H1 (cell line): ENCODE data around the gene TAOK2. TPM values are rescaled to one million over a fixed set of nuclear protein-coding genes. Genes with fewer than 3 reads are reported as not detected.
A peak's percentile ranks its signal among the peaks of the same experiment; 100 is the strongest.

Experiments used
- CTCF ChIA-PET: fragments of 300-600 bp; sonication (Branson Sonifier 250); formaldehyde crosslinking; loops from one replicate; lab custom pipeline; 2021; ENCODE audit not compliant: partially characterized antibody; lab: Charles Lee
- POLR2A ChIA-PET: fragments of 300-600 bp; sonication (Branson Sonifier 250); formaldehyde crosslinking; loops from one replicate; lab custom pipeline; 2021; ENCODE audit warnings: inconsistent platforms; ENCODE audit not compliant: partially characterized antibody; lab: Charles Lee
- DNase-seq, 2 experiments: peaks; one replicate each; pipeline versions ENCODE4 v3.0.0 to v3.0.0-alpha.2; 2010 to 2022; ENCODE audit warnings: low spot score in 2 of 2, low read depth in 1 of 2, mixed read lengths in 1 of 2
- FAIRE-seq: peaks from 2 replicates; lab custom pipeline; 2011; peaks lifted over from hg19 to GRCh38; lab: Jason Lieb, UNC
- H2AFZ ChIP-seq: 2 replicates; pipeline ENCODE4 v1.8.1; 2012; ENCODE audit warnings: low read length, inconsistent platforms
- H2AK5ac ChIP-seq: 2 replicates; pipeline ENCODE4 v1.6.1; 2013; ENCODE audit warnings: low read depth, low read length
- H2BK120ac ChIP-seq: replicated peaks from 2 replicates; pipeline ENCODE3; 2013; ENCODE audit warnings: low read depth, low read length, inconsistent platforms
- H2BK12ac ChIP-seq: 2 replicates; pipeline ENCODE4 v1.6.1; 2013; ENCODE audit warnings: low read depth, low read length
- H2BK15ac ChIP-seq: 2 replicates; pipeline ENCODE4 v1.6.1; 2013; ENCODE audit warnings: low read length
- H2BK20ac ChIP-seq: 2 replicates; pipeline ENCODE4 v1.6.1; 2013; ENCODE audit warnings: low read length
- H2BK5ac ChIP-seq: 2 replicates; pipeline ENCODE4 v1.6.1; 2013; ENCODE audit warnings: low read depth, low read length
- H3K14ac ChIP-seq: 2 replicates; pipeline ENCODE4 v1.6.1; 2013; ENCODE audit warnings: inconsistent platforms; ENCODE audit not compliant: insufficient read length
- H3K18ac ChIP-seq: 2 replicates; pipeline ENCODE4 v1.6.1; 2013; ENCODE audit warnings: low read length; ENCODE audit errors: extremely low read depth
- H3K23ac ChIP-seq: 2 replicates; pipeline ENCODE4 v1.6.1; 2013; ENCODE audit warnings: inconsistent platforms; ENCODE audit not compliant: insufficient read length
- H3K23me2 ChIP-seq: 2 replicates; pipeline ENCODE4 v1.6.1; 2013; ENCODE audit warnings: low read depth, low read length
- H3K27ac ChIP-seq: 2 replicates; pipeline ENCODE4 v1.6.1; 2011; ENCODE audit warnings: low read depth, low read length, inconsistent platforms
- H3K27me3 ChIP-seq, 4 experiments: replicated peaks in 1 of 4; 1 replicate in 1 of 4; 2 replicates in 3 of 4; pipeline versions ENCODE4 v1.6.1 to v1.8.1; 2011 to 2013; ENCODE audit warnings: low read length in 3 of 4, mild to moderate bottlenecking in 3 of 4, inconsistent platforms in 2 of 4, mixed read lengths in 2 of 4, moderate library complexity in 1 of 4; ENCODE audit not compliant: control insufficient read depth in 3 of 4, insufficient read depth in 3 of 4; ENCODE audit errors: extremely low read depth in 1 of 4
- H3K36me3 ChIP-seq, 4 experiments: 2 replicates each; pipeline versions ENCODE4 v1.6.1 to v1.8.1; 2011 to 2013; ENCODE audit warnings: mild to moderate bottlenecking in 4 of 4, low read length in 3 of 4, moderate library complexity in 2 of 4, control low read depth in 1 of 4, inconsistent platforms in 1 of 4; ENCODE audit not compliant: insufficient read depth in 4 of 4, control insufficient read depth in 2 of 4
- H3K4ac ChIP-seq: replicated peaks from 2 replicates; pipeline ENCODE3; 2013; ENCODE audit warnings: low read length, low read depth, mixed read lengths, inconsistent platforms; ENCODE audit not compliant: insufficient read length
- H3K4me1 ChIP-seq, 4 experiments: replicated peaks in 1 of 4; 1 replicate in 1 of 4; 2 replicates in 3 of 4; pipeline versions ENCODE4 v1.6.1 to v1.8.1; 2011 to 2013; ENCODE audit warnings: low read length in 3 of 4, inconsistent platforms in 2 of 4, mixed read lengths in 1 of 4; ENCODE audit not compliant: insufficient read depth in 4 of 4, control insufficient read depth in 3 of 4
- H3K4me2 ChIP-seq, 2 experiments: 2 replicates each; pipeline versions ENCODE4 v1.6.1 to v1.8.1; 2011 to 2013; ENCODE audit warnings: low read depth in 2 of 2, low read length in 2 of 2, control low read depth in 1 of 2, inconsistent platforms in 1 of 2, mild to moderate bottlenecking in 1 of 2; ENCODE audit not compliant: insufficient read depth in 1 of 2
- H3K4me3 ChIP-seq, 4 experiments: fragments of 200-600, 300-600 bp in 1 of 4; sonication (generic), shearing (Covaris generic), sonication (Bioruptor Twin) in 1 of 4; 2 replicates each; pipeline versions ENCODE4 v1.5.1 to v1.8.1; 2011 to 2016; ENCODE audit warnings: low read length in 4 of 4, low read depth in 3 of 4, control low read depth in 2 of 4, inconsistent platforms in 2 of 4, mild to moderate bottlenecking in 2 of 4, mixed read lengths in 1 of 4, moderate library complexity in 1 of 4; ENCODE audit not compliant: insufficient read depth in 2 of 4; ENCODE audit errors: extremely low read depth in 1 of 4
- H3K56ac ChIP-seq: replicated peaks from 2 replicates; pipeline ENCODE3; 2013; ENCODE audit warnings: low read depth, mild to moderate bottlenecking, mixed read lengths, low read length, inconsistent platforms; ENCODE audit not compliant: insufficient read length
- H3K79me1 ChIP-seq: 2 replicates; pipeline ENCODE4 v1.6.1; 2013; ENCODE audit warnings: low read depth, low read length, control low read depth
- H3K79me2 ChIP-seq, 2 experiments: 2 replicates each; pipeline versions ENCODE4 v1.6.1 to v1.8.1; 2012 to 2013; ENCODE audit warnings: low read length in 2 of 2, mild to moderate bottlenecking in 2 of 2, inconsistent platforms in 1 of 2; ENCODE audit not compliant: insufficient read depth in 2 of 2, control insufficient read depth in 1 of 2
- H3K9ac ChIP-seq, 4 experiments: replicated peaks in 1 of 4; 1 replicate in 1 of 4; 2 replicates in 3 of 4; pipeline versions ENCODE4 v1.6.1 to v1.8.1; 2011 to 2013; ENCODE audit warnings: low read depth in 3 of 4, low read length in 3 of 4, control low read depth in 2 of 4, mild to moderate bottlenecking in 2 of 4, moderate library complexity in 2 of 4, inconsistent platforms in 1 of 4; ENCODE audit errors: extremely low read depth in 1 of 4
- H3K9me3 ChIP-seq, 2 experiments: 2 replicates each; pipeline versions ENCODE4 v1.6.1 to v1.8.1; 2012 to 2013; ENCODE audit warnings: mild to moderate bottlenecking in 2 of 2, moderate library complexity in 2 of 2, control low read depth in 1 of 2, inconsistent platforms in 1 of 2, low read depth in 1 of 2, low read length in 1 of 2, mixed read lengths in 1 of 2; ENCODE audit not compliant: insufficient read depth in 2 of 2
- H4K20me1 ChIP-seq, 2 experiments: replicated peaks in 1 of 2; 2 replicates each; pipeline versions ENCODE3 to v1.8.1; 2011 to 2013; ENCODE audit warnings: inconsistent platforms in 2 of 2, low read length in 2 of 2, mild to moderate bottlenecking in 1 of 2; ENCODE audit not compliant: insufficient read depth in 2 of 2, control insufficient read depth in 1 of 2
- H4K5ac ChIP-seq: 2 replicates; pipeline ENCODE4 v1.6.1; 2013; ENCODE audit warnings: low read length, low read depth, mixed read lengths, inconsistent platforms; ENCODE audit not compliant: insufficient read length
- H4K8ac ChIP-seq: 2 replicates; pipeline ENCODE4 v1.8.0; 2013; ENCODE audit warnings: mild to moderate bottlenecking, moderate library complexity, low read length, inconsistent platforms; ENCODE audit not compliant: insufficient read depth; ENCODE audit errors: extremely low read depth
- H4K91ac ChIP-seq: replicated peaks from 2 replicates; pipeline ENCODE3; 2013; ENCODE audit warnings: low read length, mixed read lengths, inconsistent platforms; ENCODE audit not compliant: insufficient read length
- ATF3 ChIP-seq: IDR thresholded peaks from 2 replicates; pipeline ENCODE4 v1.6.1; 2011; ENCODE audit warnings: low read depth, mild to moderate bottlenecking, low read length; ENCODE audit not compliant: insufficient read depth
- CHD1 ChIP-seq: IDR thresholded peaks from 2 replicates; pipeline ENCODE4 v1.6.1; 2012; ENCODE audit warnings: low read depth, low read length, improper control_type of control experiment
- GTF2F1 ChIP-seq: IDR thresholded peaks from 2 replicates; pipeline ENCODE4 v1.6.1; 2012; ENCODE audit warnings: low read depth, low read length, improper control_type of control experiment, borderline replicate concordance
- KDM4A ChIP-seq: IDR thresholded peaks from one replicate; pipeline ENCODE4 v1.7.1; 2012; ENCODE audit warnings: low read depth, mild to moderate bottlenecking, moderate library complexity, low read length, inconsistent platforms; ENCODE audit not compliant: severe bottlenecking
- RXRA ChIP-seq: IDR thresholded peaks from 2 replicates; pipeline ENCODE4 v1.6.1; 2011; ENCODE audit warnings: low read depth, mild to moderate bottlenecking, low read length, moderate library complexity; ENCODE audit not compliant: insufficient read depth
- SIRT6 ChIP-seq: IDR thresholded peaks from one replicate; pipeline ENCODE4 v1.7.1; 2012; ENCODE audit warnings: low read length, inconsistent platforms
- SP1 ChIP-seq: IDR thresholded peaks from 2 replicates; pipeline ENCODE4 v1.6.1; 2011; ENCODE audit warnings: low read depth, low read length
- SP4 ChIP-seq: IDR thresholded peaks from 2 replicates; pipeline ENCODE4 v1.6.1; 2012; ENCODE audit warnings: low read length, inconsistent platforms
- SRF ChIP-seq: IDR thresholded peaks from 2 replicates; pipeline ENCODE4 v1.6.1; 2011; ENCODE audit warnings: mild to moderate bottlenecking, low read depth, low read length, moderate library complexity
- TCF12 ChIP-seq: IDR thresholded peaks from 2 replicates; pipeline ENCODE4 v1.6.1; 2011; ENCODE audit warnings: low read depth, mild to moderate bottlenecking, low read length
- WGBS, 2 experiments: shearing (Covaris generic) in 1 of 2; methylation state at CpG; one replicate each; pipeline versions ENCODE4 v1.1.6 to v1.1.7; 2013 to 2015; ENCODE audit warnings: low lambda C conversion rate in 2 of 2, mixed read lengths in 2 of 2, inconsistent platforms in 1 of 2, low coverage in 1 of 2, missing lambda C conversion rate in 1 of 2; ENCODE audit not compliant: insufficient replicate concordance in 2 of 2, insufficient coverage in 1 of 2, insufficient read length in 1 of 2; ENCODE audit errors: extremely low coverage in 1 of 2, missing lambda C conversion rate in 1 of 2; 5-methylcytosine and 5-hydroxymethylcytosine counted together
- polyA plus RNA-seq, 7 experiments: library from polyadenylated mRNA; depleted of rRNA in 3 of 7; stranded (reverse) in 5 of 7; unstranded in 2 of 7; fragments of >200 nt in 5 of 7; fragments of 200-250 nt in 2 of 7; gene quantifications; 1 replicate in 5 of 7; 2 replicates in 1 of 7; 4 replicates in 1 of 7; pipeline versions ENCODE4 v1.2.1 to v1.2.3, GENCODE V29; 2011 to 2013; ENCODE audit warnings: missing spikeins in 2 of 7, mixed read lengths in 2 of 7
- total RNA-seq: library from RNA; stranded (reverse); fragmentation: NEBNext Ultra II Directional; extraction: Animal tissue kit (Norgen Biotek cat#: 25700); gene quantifications from 2 replicates; pipeline ENCODE4 v1.2.1, GENCODE V29; 2021

TAOK2 gene
- total and polyA plus RNA-seq, 2 of the 8 experiments (the other 6 are each of a cell fraction or from before 2014, with no cell fraction given): 13.5 to 32.6 TPM

GRCh38 chr16:29925781-29926710, 47.6 kb upstream of the TAOK2 start, which contains the start of gene KCTD13:
KCTD13 (minus strand) TSS chr16:29926226; CDS start chr16:29926033, 193 bp downstream.
- no peak within 1 kb of the TSS for H2BK15ac ChIP-seq
- peak within 1 kb of the TSS; percentile 62 to 89 (median 85) for H3K4me3 ChIP-seq
- DNase-seq (peak; percentile 62 to 98), FAIRE-seq (no peak)
- no peak within 1 kb of the TSS for H2BK20ac ChIP-seq
- peak within 1 kb of the TSS; percentile 98 for H2AFZ ChIP-seq
- ChIA-PET POLR2A (interaction anchor here (0.7 to 3.7 kb wide), 28 partner anchors 8 to 247 kb away, joined by 3 to 19 read pairs (median 4); partner anchors contain the start of genes ASPHD1, HIRIP3, MAZ and PAGR1), CTCF (interaction anchor here (0.6 to 2.8 kb wide), 14 partner anchors 11 to 684 kb away, joined by 3 to 12 read pairs (median 4); partner anchors contain the start of genes ASPHD1, TLCD3B and TMEM219)
- H4K20me1 ChIP-seq: peaks cover 0 to 3% of the 10 kb centered on the region in 2 experiments
- H2AK5ac ChIP-seq: no peak within 1 kb of the TSS; the same call in 1 of the 2 replicates
- peak within 1 kb of the TSS; percentile 92 to 97 (median 94) for H3K9ac ChIP-seq
- peak within 1 kb of the TSS; percentile 53 for H3K4ac ChIP-seq
- H3K4me2 ChIP-seq: peak within 1 kb of the TSS; percentile 98 to 100
- no peaks in the 10 kb centered on the region for H3K9me3 ChIP-seq
- H2BK12ac ChIP-seq: no peak within 1 kb of the TSS
- H4K91ac ChIP-seq: peak within 1 kb of the TSS; percentile 99
- peaks cover 0 to 8% (median 0%) of the 10 kb centered on the region in 4 experiments; a peak in 2 of 7 replicates for H3K4me1 ChIP-seq
- H2BK5ac ChIP-seq: peak within 1 kb of the TSS; percentile 86
- H3K79me1 ChIP-seq: no peaks in the 10 kb centered on the region
- H4K8ac ChIP-seq: peak within 1 kb of the TSS; percentile 97
- H3K14ac ChIP-seq: no peak within 1 kb of the TSS
- H3K23ac ChIP-seq: no peak within 1 kb of the TSS
- H3K27me3 ChIP-seq: no peaks in the 10 kb centered on the region
- peak within 1 kb of the TSS; percentile 95 for H3K56ac ChIP-seq
- no peaks in the 10 kb centered on the region; a peak in 1 of 8 replicates for H3K36me3 ChIP-seq
- peaks cover 11% of the 10 kb centered on the region; the same call in 1 of the 2 replicates for H3K23me2 ChIP-seq
- no peak within 1 kb of the TSS for H2BK120ac ChIP-seq
- H3K27ac ChIP-seq: peak within 1 kb of the TSS; percentile 86
- WGBS, 2 experiments: 3% methylated on average over 64 of the region's 89 CpGs; no CpG with 5 or more reads in 1 of the 2 experiments
- H3K79me2 ChIP-seq: peaks cover 0 to 5% of the 10 kb centered on the region in 2 experiments; a peak in 1 of 4 replicates
- H4K5ac ChIP-seq: peak within 1 kb of the TSS; percentile 99
- H3K18ac ChIP-seq: peak within 1 kb of the TSS; percentile 96
- TF ChIP-seq GTF2F1 (no peak), SP1 (0 out of 2 replicates have a peak, but pooled peaks have one; percentile 12), RXRA (no peak), SRF (no peak), SIRT6 (no peak), CHD1 (no peak), ATF3 (no peak), TCF12 (no peak), SP4 (peak; percentile 81; the same call in 1 of the 2 replicates), KDM4A (peak; percentile 82)
